ENCODE results near the gene CRTC3.

CRTC3 gene

DNA sequence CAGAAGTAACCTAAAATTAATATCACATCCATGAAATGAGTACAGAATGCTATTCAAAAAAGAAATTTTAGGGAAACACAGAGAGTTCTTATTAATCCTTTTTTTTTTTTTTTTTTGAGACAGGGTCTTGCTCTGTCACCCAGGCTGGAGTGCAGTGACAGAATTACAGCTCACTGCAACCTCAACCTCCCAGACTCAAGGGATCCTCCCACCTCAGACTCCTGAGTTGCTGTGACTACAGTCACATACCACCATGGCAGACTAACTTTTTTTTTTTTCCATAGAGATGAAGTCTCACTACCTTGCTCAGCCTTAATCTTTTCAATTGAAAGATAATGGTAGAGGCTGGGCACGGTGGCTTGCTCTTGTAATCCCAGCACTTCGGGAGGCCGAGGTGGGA, 6.3 kb upstream of the CRTC3 start:
- TF ChIP-seq TAF1 (IDR thresholded peaks at IDR 0.05; ENCODE audit: borderline replicate concordance, insufficient read depth, low read length) = no peak
- TF ChIP-seq POLR2AphosphoS5 (IDR thresholded peaks at IDR 0.05; ENCODE audit: low read depth, low read length) = no peak
- TF ChIP-seq FOXP2 (optimal IDR thresholded peaks at IDR 0.05; ENCODE audit: borderline replicate concordance, extremely low read depth, extremely low read length, insufficient read depth) = no peak
- TF ChIP-seq, protein P1, sequence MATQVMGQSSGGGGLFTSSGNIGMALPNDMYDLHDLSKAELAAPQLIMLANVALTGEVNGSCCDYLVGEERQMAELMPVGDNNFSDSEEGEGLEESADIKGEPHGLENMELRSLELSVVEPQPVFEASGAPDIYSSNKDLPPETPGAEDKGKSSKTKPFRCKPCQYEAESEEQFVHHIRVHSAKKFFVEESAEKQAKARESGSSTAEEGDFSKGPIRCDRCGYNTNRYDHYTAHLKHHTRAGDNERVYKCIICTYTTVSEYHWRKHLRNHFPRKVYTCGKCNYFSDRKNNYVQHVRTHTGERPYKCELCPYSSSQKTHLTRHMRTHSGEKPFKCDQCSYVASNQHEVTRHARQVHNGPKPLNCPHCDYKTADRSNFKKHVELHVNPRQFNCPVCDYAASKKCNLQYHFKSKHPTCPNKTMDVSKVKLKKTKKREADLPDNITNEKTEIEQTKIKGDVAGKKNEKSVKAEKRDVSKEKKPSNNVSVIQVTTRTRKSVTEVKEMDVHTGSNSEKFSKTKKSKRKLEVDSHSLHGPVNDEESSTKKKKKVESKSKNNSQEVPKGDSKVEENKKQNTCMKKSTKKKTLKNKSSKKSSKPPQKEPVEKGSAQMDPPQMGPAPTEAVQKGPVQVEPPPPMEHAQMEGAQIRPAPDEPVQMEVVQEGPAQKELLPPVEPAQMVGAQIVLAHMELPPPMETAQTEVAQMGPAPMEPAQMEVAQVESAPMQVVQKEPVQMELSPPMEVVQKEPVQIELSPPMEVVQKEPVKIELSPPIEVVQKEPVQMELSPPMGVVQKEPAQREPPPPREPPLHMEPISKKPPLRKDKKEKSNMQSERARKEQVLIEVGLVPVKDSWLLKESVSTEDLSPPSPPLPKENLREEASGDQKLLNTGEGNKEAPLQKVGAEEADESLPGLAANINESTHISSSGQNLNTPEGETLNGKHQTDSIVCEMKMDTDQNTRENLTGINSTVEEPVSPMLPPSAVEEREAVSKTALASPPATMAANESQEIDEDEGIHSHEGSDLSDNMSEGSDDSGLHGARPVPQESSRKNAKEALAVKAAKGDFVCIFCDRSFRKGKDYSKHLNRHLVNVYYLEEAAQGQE (IDR thresholded peaks at IDR 0.05; ENCODE audit: insufficient read depth in 1 of 2, low read depth in 2 of 2, low read length in 2 of 2) = no peak

DNA sequence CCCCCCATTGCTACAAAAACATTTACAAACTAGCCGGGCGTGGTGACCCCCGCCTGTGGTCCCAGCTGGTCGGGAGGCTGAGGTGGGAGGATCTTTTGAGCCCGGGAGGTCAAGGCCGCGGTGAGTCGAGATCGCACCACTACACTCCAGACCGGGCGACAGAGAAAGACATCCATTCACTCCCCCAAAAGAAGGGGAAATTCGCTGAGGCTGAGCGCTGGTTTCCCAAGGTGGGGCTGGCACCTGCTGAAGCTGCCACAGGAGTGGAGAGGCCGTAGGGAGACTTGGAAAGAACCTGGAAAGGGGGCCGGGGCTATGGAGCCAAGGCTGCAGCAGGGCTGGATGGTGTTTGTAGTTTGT, 732 bp upstream of the CRTC3 start:
- TF ChIP-seq POLR2AphosphoS5 (IDR thresholded peaks at IDR 0.05; ENCODE audit: low read depth, low read length) (no peak), FOXP2 (optimal IDR thresholded peaks at IDR 0.05; ENCODE audit: borderline replicate concordance, extremely low read depth, extremely low read length, insufficient read depth) (no peak), TAF1 (IDR thresholded peaks at IDR 0.05; ENCODE audit: borderline replicate concordance, insufficient read depth, low read length) (no peak), SIN3A (IDR thresholded peaks at IDR 0.05; ENCODE audit: borderline replicate concordance, insufficient read depth, low read length) (no peak)
- TF ChIP-seq, protein P1 (IDR thresholded peaks at IDR 0.05; ENCODE audit: insufficient read depth in 1 of 2, low read depth in 2 of 2, low read length in 2 of 2) = no peak

DNA sequence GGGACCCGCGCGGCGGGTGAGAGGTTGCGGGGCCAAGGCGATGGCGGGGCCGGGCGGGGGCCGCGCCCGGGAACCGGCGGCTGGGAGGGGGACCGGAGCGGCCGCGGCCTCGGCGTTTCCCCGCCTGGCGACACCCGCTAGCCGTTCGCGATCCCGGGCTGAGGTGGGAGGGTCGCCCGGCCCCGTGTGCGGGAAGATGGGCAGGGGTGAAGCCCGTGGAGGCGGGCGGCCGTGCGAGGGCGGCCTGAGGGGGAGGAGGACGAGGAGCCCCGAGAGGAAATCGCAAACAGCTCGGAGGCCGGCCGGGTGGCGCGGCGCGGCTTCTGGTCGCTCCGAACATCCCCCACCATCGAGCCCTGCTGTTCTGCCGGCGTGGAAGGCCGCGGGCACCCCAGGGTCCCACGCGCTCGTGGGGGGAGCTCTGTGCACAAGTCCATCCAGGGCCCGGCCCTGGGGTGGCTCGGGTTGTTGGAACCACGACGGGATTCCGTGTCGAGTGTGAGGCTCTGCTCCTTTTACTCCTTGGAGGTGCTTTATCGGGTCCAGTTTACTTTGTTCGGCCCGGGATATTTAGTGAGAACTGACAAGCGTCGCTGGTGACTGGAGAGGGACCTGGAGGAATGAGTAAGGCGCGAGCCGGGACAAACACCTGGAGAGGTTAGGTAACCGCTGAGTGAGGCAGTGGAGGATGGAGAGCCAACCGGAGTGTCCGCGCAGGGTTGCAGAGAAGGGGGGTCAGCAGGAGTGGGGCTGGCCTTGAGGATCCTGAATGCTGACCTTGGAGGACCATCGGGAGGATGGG, 728 bp downstream of the CRTC3 start:
- no peak for TF ChIP-seq TAF1 (IDR thresholded peaks at IDR 0.05; ENCODE audit: borderline replicate concordance, insufficient read depth, low read length)
- TF ChIP-seq, protein P1 (IDR thresholded peaks at IDR 0.05; ENCODE audit: insufficient read depth in 1 of 2, low read depth in 2 of 2, low read length in 2 of 2) = no peak
- no peak for TF ChIP-seq FOXP2 (optimal IDR thresholded peaks at IDR 0.05; ENCODE audit: borderline replicate concordance, extremely low read depth, extremely low read length, insufficient read depth)
- TF ChIP-seq POLR2AphosphoS5 (IDR thresholded peaks at IDR 0.05; ENCODE audit: low read depth, low read length) = no peak; the same call in 1 of the 2 replicates
- no peak for TF ChIP-seq SIN3A (IDR thresholded peaks at IDR 0.05; ENCODE audit: borderline replicate concordance, insufficient read depth, low read length)

DNA sequence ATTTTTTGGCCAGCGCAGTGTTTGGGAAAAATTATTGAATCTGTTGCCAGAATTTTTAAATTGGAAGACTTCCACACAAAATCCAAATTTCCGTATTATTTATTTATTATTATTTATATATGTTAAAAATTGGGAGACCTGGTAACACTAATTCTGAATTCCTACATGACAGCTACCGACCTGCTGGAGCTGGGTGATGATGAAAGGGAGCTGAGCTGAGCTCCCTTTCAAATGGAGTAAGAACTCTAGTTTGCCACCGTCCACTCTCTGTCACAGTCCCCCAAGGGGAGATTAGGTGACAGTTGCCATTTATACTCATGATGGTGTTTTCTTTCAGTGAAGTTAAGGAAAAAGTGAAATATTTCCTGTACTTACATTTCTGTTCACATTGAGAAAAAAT, 1.4 kb downstream of the CRTC3 start:
- no peak for TF ChIP-seq FOXP2 (optimal IDR thresholded peaks at IDR 0.05; ENCODE audit: borderline replicate concordance, extremely low read depth, extremely low read length, insufficient read depth)
- no peak for TF ChIP-seq POLR2AphosphoS5 (IDR thresholded peaks at IDR 0.05; ENCODE audit: low read depth, low read length)
- TF ChIP-seq, protein P1 (IDR thresholded peaks at IDR 0.05; ENCODE audit: insufficient read depth in 1 of 2, low read depth in 2 of 2, low read length in 2 of 2) = no peak
- no peak for TF ChIP-seq TAF1 (IDR thresholded peaks at IDR 0.05; ENCODE audit: borderline replicate concordance, insufficient read depth, low read length)
- no peak for TF ChIP-seq SIN3A (IDR thresholded peaks at IDR 0.05; ENCODE audit: borderline replicate concordance, insufficient read depth, low read length)

All from PFSK-1 (cell line).